Colonic mucosa (tissue), 4 donors: ENCODE data around the gene FYCO1. TPM values are rescaled to one million over a fixed set of nuclear protein-coding genes. Genes with fewer than 3 reads are reported as not detected.

Experiments
- DNase-seq: peaks from one replicate; pipeline ENCODE4 v3.0.0-alpha.2; 2020
- H3K27ac ChIP-seq: fragments of 200-600 bp; one replicate; pipeline ENCODE4 v1.8.0; 2021
- H3K27me3 ChIP-seq: fragments of 200-600 bp; one replicate; pipeline ENCODE4 v1.8.0; 2021
- H3K36me3 ChIP-seq: fragments of 200-600 bp; one replicate; pipeline ENCODE4 v1.8.0; 2021
- H3K4me1 ChIP-seq: fragments of 200-600 bp; one replicate; pipeline ENCODE4 v1.8.0; 2021; ENCODE audit warnings: mild to moderate bottlenecking
- H3K4me3 ChIP-seq: fragments of 200-600 bp; one replicate; pipeline ENCODE4 v1.8.0; 2021
- H3K9ac ChIP-seq, 2 donors: one replicate each; pipeline ENCODE4 v1.7.0; 2013; ENCODE audit warnings: control low read depth in 2 of 2, low read depth in 2 of 2, low read length in 2 of 2
- H3K9me3 ChIP-seq: fragments of 200-600 bp; one replicate; pipeline ENCODE4 v1.8.0; 2021
- CTCF ChIP-seq: fragments of 200-600 bp; IDR thresholded peaks from one replicate; pipeline ENCODE4 v1.8.0; 2022; ENCODE audit warnings: antibody characterized with exemption, mild to moderate bottlenecking
- intact Hi-C: fragments of 100-400 bp; cut with DNase I; formaldehyde crosslinking; loops from one replicate; pipeline ENCODE4 v1.14.1; 2022
- total RNA-seq, 2 donors: library from RNA; stranded (reverse); fragmentation: NEBNext Ultra II Directional in 1 of 2; extraction: Animal tissue kit (Norgen Biotek cat#: 25700) in 1 of 2; gene quantifications; one replicate each; pipeline ENCODE4 v1.2.1, GENCODE V29; 2021
- donor health status: healthy.
- donor health status: DM: no; HTN: no; CAD: no.
- donor health status: DM: no; HTN: no; CAD: no.

The FYCO1 gene
- total RNA-seq, 2 donors from 2014 or later, result 21.7 to 30.8 TPM

GRCh38 chr3:46017720-46018119 lies 22.1 kb upstream of the FYCO1 start:
- no peak for DNase-seq
- intact Hi-C loops, result no loop called here
- no peak overlapping the region for H3K4me3 ChIP-seq
- H3K4me1 ChIP-seq, result no peaks in the 10 kb centered on the region
- H3K27ac ChIP-seq, result no peak overlapping the region
- no peaks in the 10 kb centered on the region for H3K9me3 ChIP-seq
- H3K9ac ChIP-seq, result no peak overlapping the region
- no peak for TF ChIP-seq CTCF
- no peaks in the 10 kb centered on the region for H3K27me3 ChIP-seq
- H3K36me3 ChIP-seq, result no peaks in the 10 kb centered on the region

- no peak for TF ChIP-seq CTCF
- no peak overlapping the region for H3K27ac ChIP-seq
- DNase-seq, result no peak
- H3K9ac ChIP-seq, result no peak overlapping the region
- H3K27me3 ChIP-seq, result no peaks in the 10 kb centered on the region
- no peaks in the 10 kb centered on the region for H3K4me1 ChIP-seq
- intact Hi-C loops, result no loop called here
- H3K36me3 ChIP-seq, result no peaks in the 10 kb centered on the region
- H3K4me3 ChIP-seq, result no peak overlapping the region
- no peaks in the 10 kb centered on the region for H3K9me3 ChIP-seq
Observed at GRCh38 chr3:46013316-46014094, 17.9 kb upstream of the FYCO1 start.

- TF ChIP-seq CTCF, result no peak
- intact Hi-C loops, result no loop called here
- Histone ChIP-seq H3K9me3 (no peaks in the 10 kb centered on the region), H3K27me3 (no peaks in the 10 kb centered on the region), H3K4me3 (no peak overlapping the region), H3K36me3 (no peaks in the 10 kb centered on the region), H3K27ac (no peak overlapping the region), H3K9ac (no peak overlapping the region), H3K4me1 (no peaks in the 10 kb centered on the region)
- no peak for DNase-seq
Observed at GRCh38 chr3:46012246-46012645, 16.6 kb upstream of the FYCO1 start.

GRCh38 chr3:46010519-46011113 lies 15.0 kb upstream of the FYCO1 start:
- H3K9ac ChIP-seq, result no peak overlapping the region
- H3K36me3 ChIP-seq, result no peaks in the 10 kb centered on the region
- no peaks in the 10 kb centered on the region for H3K9me3 ChIP-seq
- no peaks in the 10 kb centered on the region for H3K27me3 ChIP-seq
- TF ChIP-seq CTCF, result no peak
- no peak overlapping the region for H3K27ac ChIP-seq
- intact Hi-C loops, result no loop called here
- H3K4me3 ChIP-seq, result no peak overlapping the region
- H3K4me1 ChIP-seq, result no peaks in the 10 kb centered on the region
- no peak for DNase-seq

GRCh38 chr3:46008058-46008457 lies 12.4 kb upstream of the FYCO1 start:
- Histone ChIP-seq H3K9me3 (no peaks in the 10 kb centered on the region), H3K27ac (no peak overlapping the region), H3K36me3 (no peaks in the 10 kb centered on the region), H3K9ac (no peak overlapping the region), H3K27me3 (no peaks in the 10 kb centered on the region), H3K4me3 (no peak overlapping the region), H3K4me1 (no peaks in the 10 kb centered on the region)
- intact Hi-C loops, result no loop called here
- no peak for TF ChIP-seq CTCF
- no peak for DNase-seq
